HepG2 (cell line): ENCODE data around the gene HSD11B2. TPM values are rescaled to one million over a fixed set of nuclear protein-coding genes. Genes with fewer than 3 reads are reported as not detected.

ENCODE experiments used
- AGO2 ChIP-seq: fragments of 200-400 bp; formaldehyde crosslinking; optimal IDR thresholded peaks from 2 replicates; pipeline ENCODE3; 2017; ENCODE audit warnings: mild to moderate bottlenecking, low read depth, low read length, moderate library complexity
- CBX5 ChIP-seq: sonication (generic); formaldehyde crosslinking; IDR thresholded peaks from 2 replicates; pipeline ENCODE4 v1.4.0; 2020; ENCODE audit warnings: missing genetic modification reagents, borderline replicate concordance
- ELK4 ChIP-seq: sonication (generic); formaldehyde crosslinking; IDR thresholded peaks from 2 replicates; pipeline ENCODE4 v1.9.0; 2021; ENCODE audit warnings: missing genetic modification reagents, borderline replicate concordance
- IRF9 ChIP-seq: sonication (generic); formaldehyde crosslinking; IDR thresholded peaks from 2 replicates; pipeline ENCODE4 v1.8.0; 2022; ENCODE audit warnings: missing genetic modification reagents, mild to moderate bottlenecking, borderline replicate concordance
- MNT ChIP-seq: fragments of 450-650 bp; IDR thresholded peaks from 2 replicates; pipeline ENCODE4 v1.6.1; 2016
- NR2F1 ChIP-seq, 2 experiments: fragments of 450-650 bp in 1 of 2; formaldehyde crosslinking in 1 of 2; IDR thresholded peaks; 2 replicates each; pipeline versions ENCODE4 v1.5.0 to v1.6.1; 2016 to 2020; ENCODE audit warnings: mild to moderate bottlenecking in 1 of 2, missing compliant biosample characterization in 1 of 2, missing genetic modification reagents in 1 of 2, moderate library complexity in 1 of 2
- PRDM10 ChIP-seq: sonication (generic); formaldehyde crosslinking; IDR thresholded peaks from 2 replicates; pipeline ENCODE4 v1.4.0; 2020; ENCODE audit warnings: low read depth, missing genetic modification reagents
- SOX5 ChIP-seq: IDR thresholded peaks from 2 replicates; pipeline ENCODE4 v1.6.1; 2016; ENCODE audit warnings: borderline replicate concordance
- SPEN ChIP-seq: sonication (generic); formaldehyde crosslinking; IDR thresholded peaks from 2 replicates; pipeline ENCODE4 v1.5.1; 2020; ENCODE audit warnings: low read depth, mild to moderate bottlenecking, missing genetic modification reagents
- THAP11 ChIP-seq: IDR thresholded peaks from 2 replicates; pipeline ENCODE4 v1.6.1; 2016; ENCODE audit warnings: missing biosample characterization, missing genetic modification reagents
- TRAFD1 ChIP-seq: sonication (generic); formaldehyde crosslinking; IDR thresholded peaks from 2 replicates; pipeline ENCODE4 v1.5.1; 2020; ENCODE audit warnings: missing genetic modification reagents, mild to moderate bottlenecking, borderline replicate concordance
- XBP1 ChIP-seq: sonication (generic); formaldehyde crosslinking; IDR thresholded peaks from 2 replicates; pipeline ENCODE4 v1.5.0; 2020; ENCODE audit warnings: missing genetic modification reagents
- ZBTB38 ChIP-seq: sonication (generic); formaldehyde crosslinking; IDR thresholded peaks from 2 replicates; pipeline ENCODE4 v1.5.1; 2020; ENCODE audit warnings: mild to moderate bottlenecking, missing genetic modification reagents
- ZNF180 ChIP-seq: sonication (generic); formaldehyde crosslinking; IDR thresholded peaks from 2 replicates; pipeline ENCODE4 v1.4.0; 2020; ENCODE audit warnings: low read depth, missing genetic modification reagents, borderline replicate concordance
- ZNF557 ChIP-seq: sonication (generic); formaldehyde crosslinking; IDR thresholded peaks from 2 replicates; pipeline ENCODE4 v1.4.0; 2020; ENCODE audit warnings: missing genetic modification reagents
- ZNF567 ChIP-seq: sonication (generic); formaldehyde crosslinking; IDR thresholded peaks from 2 replicates; pipeline ENCODE4 v1.8.1; 2023; ENCODE audit warnings: mild to moderate bottlenecking, missing genetic modification reagents, borderline replicate concordance
- ZNF615 ChIP-seq: sonication (generic); formaldehyde crosslinking; IDR thresholded peaks from 2 replicates; pipeline ENCODE4 v1.5.0; 2020; ENCODE audit warnings: mild to moderate bottlenecking, missing genetic modification reagents, borderline replicate concordance
- ZNF782 ChIP-seq: sonication (generic); formaldehyde crosslinking; IDR thresholded peaks from 2 replicates; pipeline ENCODE4 v1.4.0; 2020; ENCODE audit warnings: missing genetic modification reagents, mild to moderate bottlenecking, borderline replicate concordance
- polyA plus RNA-seq, 8 experiments: library from polyadenylated mRNA; depleted of rRNA in 3 of 8; stranded (reverse) in 7 of 8; unstranded in 1 of 8; fragments of >200 nt; fragmentation: Illumina TruSeq in 4 of 8; extraction: Trizol in 4 of 8; gene quantifications; 2 replicates each; pipeline versions ENCODE4 v1.2.1 to v1.2.3, GENCODE V29; 2011 to 2016; ENCODE audit warnings: low read depth in 4 of 8, missing spikeins in 1 of 8, mixed read lengths in 1 of 8; ENCODE audit not compliant: insufficient read depth in 1 of 8
- total RNA-seq, 5 experiments: library from RNA; depleted of rRNA; stranded (reverse); fragments of >200 nt; fragmentation: Illumina TruSeq; extraction: Trizol; gene quantifications; 2 replicates each; pipeline ENCODE4 v1.2.3, GENCODE V29; 2016; ENCODE audit warnings: low read depth in 1 of 5

Gene HSD11B2
- total and polyA plus RNA-seq, 2 of the 13 experiments (the other 11 are each of a cell fraction or from before 2014, with no cell fraction given): 8.9 to 13.6 TPM

GRCh38 chr16:67445913-67446907, 15.3 kb downstream of the HSD11B2 start (continued):
- TF ChIP-seq ZBTB38 (CRISPR knock-in tag) (no peak; the same call in 1 of the 2 replicates), PRDM10 (CRISPR knock-in tag) (peak; percentile 26; the same call in 1 of the 2 replicates), ELK4 (CRISPR knock-in tag) (no peak), MNT (no peak), IRF9 (CRISPR knock-in tag) (no peak), ZNF180 (CRISPR knock-in tag) (peak; percentile 73; the same call in 1 of the 2 replicates), TRAFD1 (CRISPR knock-in tag) (no peak; the same call in 1 of the 2 replicates), SPEN (CRISPR knock-in tag) (peak; percentile 69), AGO2 (no peak), ZNF567 (CRISPR knock-in tag) (peak; percentile 56; the same call in 1 of the 2 replicates), CBX5 (no peak), XBP1 (CRISPR knock-in tag) (no peak), ZNF615 (CRISPR knock-in tag) (peak; percentile 46; the same call in 1 of the 2 replicates), ZNF557 (CRISPR knock-in tag) (no peak), ZNF782 (CRISPR knock-in tag) (no peak), THAP11 (CRISPR knock-in tag) (peak; percentile 42; the same call in 1 of the 2 replicates), SOX5 (CRISPR knock-in tag) (peak; percentile 16; the same call in 1 of the 2 replicates), NR2F1 (CRISPR knock-in tag; IDR thresholded peaks at IDR 0.05) (peak; percentile 43 to 54; a peak in 3 of 4 replicates)
